Retina (tissue), 1 donor: ENCODE data around the gene TLE3.
"Not testable (repeated sequence)": the region's sequence is repeated elsewhere in the genome, so short reads cannot be mapped to it uniquely, and the experiment has no call there.

Experiments used
- DNase-seq: peaks from one replicate; pipeline ENCODE4 v3.0.0-alpha.2; 2016

TLE3 gene

DNA sequence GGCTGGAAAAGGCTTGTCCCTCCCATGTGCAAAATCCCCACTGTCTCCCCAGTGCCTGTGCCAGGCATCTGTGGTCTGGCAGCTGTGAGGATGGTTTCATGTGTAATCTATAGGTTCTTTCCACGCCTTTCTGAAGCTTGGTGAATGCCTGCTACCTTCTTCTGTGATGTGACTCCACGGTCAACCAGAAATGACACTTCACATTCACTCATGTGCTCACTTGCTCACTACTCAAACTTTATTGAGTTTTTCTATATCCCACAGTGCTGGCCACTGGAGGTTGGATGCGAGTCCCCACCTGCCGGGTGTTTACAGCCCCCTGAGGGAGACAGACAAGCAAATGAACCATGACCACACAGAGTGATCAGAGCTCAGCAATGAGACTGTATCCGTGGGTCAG, 27.9 kb upstream of the TLE3 start:
- DNase-seq = no peak

DNA sequence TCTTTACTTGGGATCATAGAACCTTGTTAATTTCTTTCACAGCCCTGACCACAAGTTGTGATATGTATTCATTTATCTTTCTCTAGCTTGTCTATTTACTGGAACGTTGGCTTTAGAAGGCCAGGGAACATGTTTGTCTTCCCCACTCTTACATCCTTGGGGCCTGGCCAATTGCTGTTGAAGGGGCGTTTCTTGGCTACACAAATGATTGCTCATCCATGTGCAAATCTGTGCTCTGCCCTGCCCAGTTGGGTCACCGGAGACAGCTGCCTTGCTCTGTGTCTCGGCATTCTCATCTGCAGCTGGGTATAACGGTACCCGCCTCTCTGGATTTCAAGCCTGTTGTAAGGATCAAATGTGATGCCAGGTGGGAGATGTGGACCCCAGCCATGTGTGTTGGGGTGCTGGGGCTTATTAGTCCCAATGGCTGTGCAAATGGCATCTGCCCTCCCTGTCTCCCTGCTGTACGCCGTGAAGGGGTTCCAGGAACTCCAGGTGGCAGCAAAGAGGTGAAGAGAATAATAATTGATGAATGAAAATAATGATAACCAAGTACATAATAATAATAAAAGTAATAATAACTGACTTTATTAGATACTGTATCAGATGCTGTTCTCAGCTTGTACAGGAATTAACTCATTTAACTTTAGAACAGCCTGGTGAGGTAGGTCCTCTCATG, 24.0 kb upstream of the TLE3 start:
- DNase-seq = no peak

DNA sequence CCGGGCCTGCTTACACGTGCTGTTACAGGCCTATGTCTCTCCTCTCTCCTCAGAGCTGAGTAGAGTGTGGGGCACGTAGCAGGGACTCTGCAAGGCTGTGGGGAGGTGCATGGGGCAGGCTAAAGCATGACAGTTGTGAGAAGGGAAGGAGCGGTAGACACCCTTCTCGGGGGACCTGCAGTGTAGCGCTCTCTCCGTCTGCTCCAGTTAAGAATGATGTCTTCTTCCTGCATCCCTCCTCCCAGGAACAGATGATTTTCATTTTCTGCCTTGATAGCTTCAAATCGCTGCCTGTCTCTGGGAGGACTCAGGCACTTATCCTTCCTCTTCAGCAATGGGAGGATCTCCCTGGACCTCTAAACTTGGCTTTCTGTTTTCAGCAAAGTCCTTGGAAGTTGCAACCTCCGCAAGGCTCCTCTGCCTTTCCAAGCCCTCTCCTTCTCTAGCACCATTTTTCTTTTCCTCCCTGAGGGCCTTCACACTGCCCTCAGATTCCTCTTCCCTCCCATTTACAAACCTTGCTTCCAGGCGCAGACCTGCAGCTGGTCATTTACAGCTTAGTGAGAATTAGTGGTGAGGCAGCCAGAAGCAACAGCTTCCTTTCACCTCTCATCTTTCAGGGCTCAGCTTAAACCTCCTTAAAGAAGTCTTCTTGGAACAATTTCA, 23.4 kb upstream of the TLE3 start:
- DNase-seq = no peak

DNA sequence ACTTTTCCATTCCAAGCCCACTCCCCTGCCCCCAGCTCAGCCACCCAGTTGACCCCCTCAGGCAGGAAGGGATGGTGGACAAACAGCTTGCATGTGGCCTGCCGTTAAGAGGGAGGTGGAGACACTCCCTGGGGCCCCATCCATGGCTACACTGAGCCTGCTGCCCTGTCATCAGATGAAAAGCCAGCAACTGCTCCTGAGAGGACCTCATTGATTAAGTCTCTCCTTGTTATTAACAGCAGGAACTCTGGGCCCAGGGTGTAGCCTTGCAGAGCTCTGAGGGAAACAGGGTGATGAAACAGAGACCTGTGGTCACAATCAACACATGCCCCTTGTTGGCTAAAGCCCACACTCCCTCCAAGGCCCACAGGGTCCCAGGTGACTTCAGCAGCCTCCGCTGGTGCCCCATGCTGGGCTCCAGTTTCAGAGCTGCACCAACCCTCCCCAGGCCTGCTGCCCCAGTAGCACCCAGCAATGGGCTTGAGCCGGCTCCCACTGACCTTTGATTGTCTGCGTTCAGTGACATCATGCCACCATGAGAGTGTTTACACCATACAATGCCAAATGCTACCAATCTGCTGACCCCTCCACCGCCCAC, 22.3 kb upstream of the TLE3 start:
- no peak for DNase-seq

DNA sequence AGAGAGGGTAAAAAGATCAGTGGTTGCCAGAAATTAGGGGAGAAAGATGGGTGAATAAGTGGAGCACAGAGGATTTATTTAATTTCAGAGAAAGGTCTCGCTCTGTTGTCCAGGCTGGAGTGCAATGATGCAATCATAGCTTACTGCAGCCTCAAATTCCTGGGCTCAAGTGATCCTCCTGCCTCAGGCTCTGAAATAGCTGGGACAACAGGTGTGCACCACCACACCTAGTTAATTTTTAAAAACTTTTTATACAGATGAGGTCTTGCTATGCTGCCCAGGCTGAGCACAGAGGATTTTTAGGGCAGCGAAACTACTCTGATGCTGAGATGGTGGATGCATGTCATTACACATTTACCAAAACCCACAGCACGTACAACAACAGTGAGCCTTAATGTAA, 20.9 kb upstream of the TLE3 start:
- no peak for DNase-seq

DNA sequence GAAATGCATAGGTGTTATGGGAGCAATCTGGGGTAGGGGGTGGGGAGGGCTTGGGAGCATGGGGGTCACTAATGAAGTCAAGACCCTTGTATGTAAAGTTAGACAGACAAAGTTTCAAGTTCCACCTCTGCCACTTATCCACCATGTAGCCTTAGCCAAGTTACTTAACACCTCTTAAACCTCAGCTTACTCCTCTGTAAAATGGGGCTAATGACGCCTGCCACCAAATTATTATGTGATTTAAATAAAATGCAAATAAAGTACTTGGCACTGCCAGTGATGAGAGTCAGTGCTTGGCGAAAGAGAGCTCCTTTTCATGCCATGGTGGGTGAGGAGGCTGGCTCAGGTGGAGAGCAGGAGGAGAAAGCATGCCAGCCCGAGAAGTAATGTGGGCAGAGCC, 18.6 kb upstream of the TLE3 start:
- no peak for DNase-seq

DNA sequence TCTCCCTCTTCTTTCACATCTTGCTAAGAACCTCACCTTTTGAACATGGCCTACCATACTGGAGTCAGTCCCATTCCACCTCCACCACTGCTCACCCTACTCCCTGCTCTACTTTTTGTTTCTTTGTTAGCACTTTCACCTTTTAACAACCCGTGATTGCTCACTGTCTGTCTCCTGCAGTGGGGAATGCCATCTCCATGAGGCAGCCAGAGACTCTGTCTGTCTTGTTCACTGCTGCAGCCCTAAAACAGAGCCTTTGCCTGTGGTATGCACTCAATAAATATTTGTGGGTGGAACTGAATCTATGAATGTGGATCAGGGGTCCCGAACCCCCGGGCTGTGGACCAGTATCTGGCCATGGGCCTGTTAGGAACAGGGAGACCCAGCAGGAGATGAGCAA, 16.5 kb upstream of the TLE3 start:
- peak; percentile 15 for DNase-seq

DNA sequence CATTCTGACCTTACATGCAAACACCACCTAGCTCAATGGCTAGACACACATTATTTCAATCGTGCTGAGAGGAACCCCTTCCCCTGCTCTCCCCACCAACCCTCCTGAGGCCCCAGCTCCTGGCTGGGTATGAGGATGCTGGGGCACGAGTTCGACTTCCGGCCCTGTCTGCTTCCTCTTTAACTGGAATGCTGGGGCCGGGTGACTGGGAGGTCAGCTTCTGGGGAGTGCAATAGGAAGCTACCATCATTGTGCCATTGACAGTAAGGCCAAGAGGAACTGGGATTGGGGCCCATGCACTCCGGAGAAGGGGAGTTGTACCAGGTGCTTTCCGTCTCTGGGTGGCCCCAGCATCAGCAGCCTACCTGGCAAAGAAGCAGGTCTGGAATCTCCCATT, 15.6 kb upstream of the TLE3 start:
- DNase-seq = no peak

DNA sequence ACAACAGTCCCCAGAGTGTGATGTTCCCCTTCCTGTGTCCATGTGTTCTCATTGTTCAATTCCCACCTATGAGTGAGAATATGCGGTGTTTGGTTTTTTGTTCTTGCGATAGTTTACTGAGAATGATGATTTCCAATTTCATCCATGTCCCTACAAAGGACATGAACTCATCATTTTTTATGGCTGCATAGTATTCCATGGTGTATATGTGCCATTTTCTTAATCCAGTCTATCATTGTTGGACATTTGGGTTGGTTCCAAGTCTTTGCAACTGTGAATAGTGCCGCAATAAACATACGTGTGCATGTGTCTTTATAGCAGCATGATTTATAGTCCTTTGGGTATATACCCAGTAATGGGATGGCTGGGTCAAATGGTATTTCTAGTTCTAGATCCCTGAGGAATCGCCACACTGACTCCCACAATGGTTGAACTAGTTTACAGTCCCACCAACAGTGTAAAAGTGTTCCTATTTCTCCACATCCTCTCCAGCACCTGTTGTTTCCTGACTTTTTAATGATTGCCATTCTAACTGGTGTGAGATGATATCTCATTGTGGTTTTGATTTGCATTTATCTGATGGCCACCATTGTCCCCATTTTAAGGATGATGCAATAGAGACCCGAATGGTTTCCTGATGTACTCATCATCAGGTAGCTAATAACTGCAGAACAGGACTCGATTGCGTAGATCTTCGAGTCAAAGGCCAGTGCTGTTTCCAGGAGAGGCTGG, 15.0 kb upstream of the TLE3 start:
- DNase-seq = not testable (repeated sequence)

DNA sequence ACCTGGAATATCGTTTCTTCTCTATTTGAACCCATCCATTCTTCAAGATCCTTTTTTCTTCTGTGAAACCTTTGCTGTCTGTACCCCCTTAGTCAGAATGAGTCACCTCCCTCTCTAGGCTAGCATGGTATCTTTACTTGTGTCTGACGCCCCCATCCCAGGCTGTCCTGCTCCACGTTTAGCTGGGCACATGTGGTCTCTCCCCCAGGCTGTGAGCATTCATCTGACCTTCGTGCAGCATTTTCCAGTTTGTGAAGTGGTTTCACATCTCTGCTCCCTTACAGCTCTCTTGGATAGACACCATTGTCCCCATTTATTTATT, 14.3 kb upstream of the TLE3 start:
- DNase-seq = no peak

DNA sequence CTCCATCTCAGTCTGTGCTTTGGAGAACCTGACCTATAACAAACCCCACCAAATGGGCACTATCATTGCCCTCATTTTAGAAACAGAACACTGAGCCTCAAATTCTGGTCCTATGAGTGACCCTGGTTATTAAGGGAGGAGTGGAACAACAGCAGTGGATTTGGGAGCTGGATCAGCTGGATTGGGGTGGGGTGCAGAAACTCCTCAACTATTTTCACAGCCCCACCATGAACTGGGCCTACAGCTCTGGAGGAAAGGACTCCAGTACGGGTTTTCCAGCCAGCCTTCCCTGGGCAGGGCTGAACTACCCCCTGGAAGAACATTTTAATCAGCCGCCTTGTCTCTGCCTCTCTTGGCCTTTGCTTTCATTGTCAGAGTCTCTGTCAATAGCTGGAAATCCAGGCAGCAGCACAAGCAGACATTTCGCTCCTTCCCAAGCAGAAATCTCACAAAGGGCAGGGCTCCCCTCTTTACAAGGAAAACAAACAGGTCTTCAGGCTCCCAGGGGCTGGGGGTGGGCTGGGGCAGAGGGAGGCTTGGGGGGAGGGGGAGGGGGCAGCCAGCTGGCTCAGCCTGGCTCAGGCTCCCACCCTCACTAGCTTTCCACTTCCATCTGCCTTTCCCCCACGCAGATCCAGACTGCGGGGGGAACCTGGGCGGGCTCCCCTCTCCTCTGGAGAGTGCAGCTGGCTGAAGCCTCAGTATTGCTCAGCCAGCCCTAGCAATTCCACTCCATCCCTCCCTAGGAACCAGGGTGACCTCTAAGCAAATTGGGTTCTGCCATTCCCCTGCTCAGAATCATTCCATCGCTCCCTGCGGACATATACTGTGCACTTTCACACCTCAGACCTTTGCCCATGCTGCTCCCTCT, 13.7 kb upstream of the TLE3 start:
- DNase-seq = peak; percentile 90

DNA sequence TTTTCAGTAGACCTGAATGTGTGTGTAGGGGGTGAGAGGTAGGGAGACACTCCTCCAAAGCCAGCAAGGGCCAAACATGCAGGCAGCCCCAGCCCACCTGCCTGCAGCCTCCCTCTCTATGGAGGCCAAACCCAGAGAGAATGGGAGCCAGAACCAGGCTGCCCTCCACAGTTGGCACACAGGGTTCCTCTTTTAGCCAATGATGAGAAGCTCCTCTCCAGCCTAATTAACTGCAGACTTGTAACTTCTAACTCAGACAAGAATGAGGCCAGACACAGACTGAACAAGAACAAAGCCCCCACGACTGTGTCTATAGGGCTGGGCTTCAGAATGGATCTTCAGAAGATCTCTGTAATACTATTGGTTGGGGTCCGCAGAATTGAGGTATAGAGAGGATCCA, 12.3 kb upstream of the TLE3 start:
- peak; percentile 67 for DNase-seq

DNA sequence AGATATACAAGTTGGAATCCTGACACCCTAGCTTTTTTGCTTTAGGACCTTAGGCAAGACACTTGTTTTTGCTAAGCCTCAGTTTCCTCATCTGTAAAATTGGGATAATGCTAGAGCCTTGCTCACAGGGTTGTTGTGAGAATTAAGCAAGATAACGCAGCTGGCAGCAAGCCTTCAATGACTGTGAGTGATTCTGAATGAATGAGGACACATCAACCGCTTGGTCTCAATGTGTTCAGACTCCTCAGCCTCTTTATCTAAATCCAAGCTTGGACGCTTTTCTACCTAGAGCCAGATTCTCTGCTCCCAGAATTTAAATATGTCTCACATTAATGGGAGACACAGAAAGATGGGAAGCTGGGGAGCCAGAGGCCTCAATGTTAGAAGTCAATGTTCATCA, 11.8 kb upstream of the TLE3 start:
- peak; percentile 62 for DNase-seq

DNA sequence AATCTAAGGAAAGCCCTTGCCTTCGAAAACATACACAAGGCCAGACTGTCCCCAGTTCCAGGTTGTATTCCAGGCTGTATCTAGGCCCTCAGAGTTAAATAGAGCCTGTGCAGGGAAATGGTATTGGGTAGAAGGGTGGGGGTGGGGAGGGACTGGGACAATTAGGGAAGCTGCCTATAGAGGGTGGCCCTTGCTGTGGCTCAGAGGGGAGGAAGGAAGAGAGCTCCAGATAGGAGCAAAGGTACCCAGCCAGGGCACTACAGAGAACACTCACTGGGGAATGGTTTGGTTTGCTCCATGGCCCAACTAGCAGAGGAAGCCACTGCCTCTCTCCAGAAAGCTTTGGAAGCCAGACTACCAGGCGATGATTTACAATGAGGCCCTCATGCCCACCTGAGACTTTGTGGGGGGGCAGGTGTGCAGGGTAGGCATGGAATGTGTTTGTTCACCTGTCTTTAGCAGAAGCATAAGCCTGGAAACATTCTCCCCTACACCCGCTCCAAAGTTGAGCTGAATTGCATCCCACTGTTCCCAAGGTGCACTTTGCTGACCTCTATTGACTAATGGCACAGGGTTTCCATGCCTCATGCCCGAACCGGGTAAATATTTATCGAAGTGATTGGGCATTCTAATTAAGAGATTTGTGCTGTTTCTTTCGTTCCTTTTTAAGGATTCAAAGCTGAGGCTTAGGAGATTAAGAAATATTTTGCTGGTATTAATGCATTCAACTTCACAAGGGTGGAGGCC, 6.3 kb upstream of the TLE3 start:
- DNase-seq = no peak

DNA sequence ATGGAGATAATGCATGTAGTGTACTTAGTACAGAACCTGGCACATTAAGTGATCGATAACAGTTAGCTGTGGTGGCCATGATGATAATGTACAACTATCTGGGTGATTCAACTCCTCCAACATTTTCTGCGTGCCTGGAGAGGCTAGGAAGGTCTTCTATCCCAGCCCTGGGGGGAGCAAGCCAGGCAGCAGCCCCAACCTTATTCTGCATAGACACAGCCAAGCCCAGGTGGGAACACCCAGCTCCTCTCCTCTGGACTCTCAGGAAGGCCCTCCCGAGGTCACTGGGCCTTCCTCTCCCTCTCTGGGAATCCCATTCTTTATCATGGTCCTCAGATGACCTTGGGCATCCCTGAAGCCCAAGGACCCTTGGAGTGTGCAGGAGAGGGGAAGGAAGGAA, 5.1 kb upstream of the TLE3 start:
- no peak for DNase-seq

DNA sequence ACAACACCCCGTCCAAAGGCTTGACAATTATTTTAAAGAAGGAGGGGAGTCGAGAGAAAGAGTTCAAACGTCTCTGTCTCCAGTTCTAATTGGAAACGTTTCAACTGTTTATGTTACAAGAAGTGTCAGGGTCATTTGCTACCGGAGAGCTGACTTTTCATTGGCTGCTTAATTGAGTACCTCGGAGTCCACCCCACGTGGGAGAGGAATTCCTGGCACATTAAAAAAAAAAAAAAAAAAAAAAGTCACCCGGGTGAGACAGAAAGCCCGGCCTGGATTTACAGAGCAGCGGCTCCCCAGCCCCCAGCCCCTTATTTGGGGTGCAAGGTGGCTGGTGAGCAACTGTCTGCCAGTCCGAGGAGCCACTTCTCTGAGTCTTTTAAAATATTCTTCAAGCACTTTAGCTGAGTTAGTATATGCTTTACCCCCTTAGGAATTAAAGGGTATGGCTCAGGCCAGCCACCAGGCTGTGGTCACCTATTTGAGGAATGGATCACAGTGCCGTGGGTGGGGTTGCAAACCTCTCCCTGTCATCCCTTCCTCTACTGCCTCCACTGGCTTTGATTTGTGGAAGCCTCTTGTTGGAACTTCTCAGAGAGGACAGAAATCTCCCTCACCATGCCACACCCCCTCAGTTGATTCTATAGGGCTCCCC, 3.9 kb upstream of the TLE3 start:
- DNase-seq = peak; percentile 93

DNA sequence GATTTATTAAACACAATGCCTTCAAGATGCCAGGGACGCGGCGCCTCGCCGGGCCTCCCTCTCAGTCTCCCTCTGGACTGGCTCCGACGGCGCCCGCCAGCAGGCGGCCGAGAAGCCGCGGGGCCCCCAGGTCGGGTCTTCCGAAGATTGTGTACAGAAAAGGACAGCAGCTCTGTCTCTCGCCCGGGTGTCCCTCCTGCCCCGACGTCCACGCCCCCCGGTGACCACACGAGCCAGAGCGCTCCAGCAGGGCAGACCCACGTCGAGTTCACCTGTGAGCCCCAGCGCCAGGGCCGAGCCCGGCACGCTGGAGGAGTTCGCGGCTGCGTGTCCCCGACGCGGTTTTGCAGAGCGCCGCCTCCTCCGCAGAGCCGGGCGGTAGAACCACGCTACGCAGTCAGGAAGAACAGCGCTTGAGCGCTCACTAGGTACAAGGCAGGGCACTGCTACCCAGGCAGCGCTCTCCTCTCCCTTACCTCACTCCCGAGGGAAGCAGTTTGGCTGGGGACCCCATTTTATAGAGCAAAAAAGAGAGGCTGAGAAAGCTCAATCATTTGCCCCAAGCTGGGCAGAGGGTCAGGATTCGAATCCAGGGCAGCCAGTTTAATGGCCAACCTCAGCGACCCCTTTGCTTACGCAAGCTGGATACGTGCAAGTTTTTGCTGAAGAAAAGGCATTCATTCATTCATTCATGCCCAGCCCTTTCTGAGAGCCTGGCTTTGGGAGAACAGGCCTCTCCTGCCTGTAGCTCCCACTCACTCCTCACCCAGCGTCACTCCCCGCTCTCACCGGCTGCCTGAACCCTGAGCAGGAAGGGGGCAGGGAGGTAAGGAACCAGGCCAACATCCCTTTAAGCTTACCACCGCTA, 3.0 kb upstream of the TLE3 start:
- peak; percentile 85 for DNase-seq

DNA sequence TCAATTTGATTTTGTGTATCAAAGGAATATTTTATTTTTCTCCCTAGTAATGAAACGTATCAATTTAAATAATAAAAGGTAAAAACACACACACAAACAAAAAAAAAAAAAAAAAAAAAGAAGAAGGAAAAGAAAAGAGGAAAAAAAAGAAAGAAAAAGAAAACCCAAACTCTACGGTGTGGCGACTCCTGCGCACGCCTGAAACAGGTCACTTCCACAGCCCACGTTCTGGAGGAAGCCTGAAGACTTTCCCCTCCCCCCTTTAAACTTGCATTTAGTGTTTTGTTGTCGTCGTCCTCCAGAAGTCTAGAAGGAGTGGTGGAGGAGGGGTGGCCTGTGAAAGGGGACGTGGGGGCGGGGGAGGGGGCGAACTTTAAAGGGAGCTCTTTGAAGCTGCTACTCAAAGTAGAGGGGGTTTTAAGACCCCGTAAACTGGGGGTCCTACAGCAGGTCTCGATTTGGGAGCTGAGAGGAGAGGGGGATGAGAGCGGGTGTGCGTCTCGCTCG, 2.3 kb upstream of the TLE3 start:
- DNase-seq = no peak

DNA sequence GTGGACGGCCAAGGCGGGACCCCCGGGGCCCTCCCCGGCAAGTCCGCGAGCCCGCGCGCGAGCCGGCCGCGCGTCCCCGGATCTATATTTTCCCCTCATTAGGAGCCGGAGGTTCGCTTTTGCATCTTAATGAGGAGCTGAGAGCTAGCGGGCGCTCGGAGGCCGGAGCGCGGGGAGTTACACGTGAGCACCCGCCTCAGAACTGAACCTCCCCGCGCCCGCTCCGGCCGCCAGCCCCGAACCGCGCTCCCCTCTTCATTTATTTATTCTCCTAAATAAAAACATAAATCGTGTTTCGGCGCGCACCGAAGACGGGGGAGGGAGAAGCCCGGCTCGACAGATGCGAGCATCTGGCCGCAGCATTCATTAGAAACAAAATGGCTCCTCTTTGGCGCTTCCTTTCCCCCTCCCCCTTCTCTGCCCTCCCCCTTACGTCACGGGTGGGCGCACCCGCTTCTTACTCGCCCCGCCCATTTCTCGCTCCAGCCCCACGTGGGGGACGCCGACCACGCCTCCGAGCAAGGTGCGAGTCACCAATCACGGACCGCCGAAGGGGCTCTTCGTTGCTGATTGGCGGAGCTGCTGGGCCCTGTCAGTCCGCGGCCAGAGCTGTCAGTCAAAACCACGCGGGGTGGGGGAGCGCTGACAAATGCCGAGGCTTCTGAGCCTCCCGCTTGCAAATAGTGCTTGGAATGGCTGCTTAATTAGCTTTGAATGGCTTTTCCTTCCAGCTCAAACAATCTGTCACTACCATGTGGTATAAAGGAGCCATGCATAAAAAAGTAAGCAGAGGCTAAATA, 1.6 kb upstream of the TLE3 start:
- DNase-seq = peak; percentile 100
